Measurements from ENCODE around the gene BACH2. TPM values are rescaled to one million over a fixed set of nuclear protein-coding genes. Genes with fewer than 3 reads are reported as not detected.

BACH2 gene
- polyA plus RNA-seq, 1 donor (not counting 4 experiments of a cell fraction or from before 2014, with no cell fraction given), result 0.50 TPM

DNA sequence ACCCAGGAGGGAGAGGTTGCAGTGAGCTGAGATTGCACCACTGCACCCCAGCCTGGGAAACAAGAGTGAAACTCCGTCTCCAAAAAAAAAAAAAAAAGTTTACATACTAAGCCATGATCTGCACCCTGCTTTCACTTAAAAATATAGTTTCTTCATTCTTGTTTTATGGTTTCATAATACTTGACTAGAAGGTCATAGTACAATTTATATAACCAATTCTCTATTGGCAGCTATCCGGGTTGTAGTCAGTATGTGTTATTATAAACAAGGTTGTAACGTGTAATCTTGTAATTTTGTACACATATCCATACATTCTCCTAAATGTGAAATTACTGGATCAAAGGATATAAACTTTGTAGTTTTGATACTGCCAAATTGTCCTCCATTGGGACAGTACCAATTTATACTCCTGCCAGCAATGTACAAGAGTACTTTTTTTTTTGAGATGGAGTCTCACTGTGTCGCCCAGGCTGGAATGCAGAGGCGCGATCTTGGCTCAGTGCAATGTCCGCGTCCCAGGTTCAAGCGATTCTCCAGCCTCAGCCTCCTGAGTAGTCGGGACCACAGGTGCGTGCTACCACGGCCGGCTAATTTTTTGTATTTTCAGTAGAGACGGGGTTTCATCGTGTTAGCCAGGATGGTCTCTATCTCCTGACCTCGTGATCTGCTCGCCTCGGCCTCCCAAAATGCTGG is 257.5 kb downstream of the BACH2 start:
- TF ChIP-seq, protein P1, sequence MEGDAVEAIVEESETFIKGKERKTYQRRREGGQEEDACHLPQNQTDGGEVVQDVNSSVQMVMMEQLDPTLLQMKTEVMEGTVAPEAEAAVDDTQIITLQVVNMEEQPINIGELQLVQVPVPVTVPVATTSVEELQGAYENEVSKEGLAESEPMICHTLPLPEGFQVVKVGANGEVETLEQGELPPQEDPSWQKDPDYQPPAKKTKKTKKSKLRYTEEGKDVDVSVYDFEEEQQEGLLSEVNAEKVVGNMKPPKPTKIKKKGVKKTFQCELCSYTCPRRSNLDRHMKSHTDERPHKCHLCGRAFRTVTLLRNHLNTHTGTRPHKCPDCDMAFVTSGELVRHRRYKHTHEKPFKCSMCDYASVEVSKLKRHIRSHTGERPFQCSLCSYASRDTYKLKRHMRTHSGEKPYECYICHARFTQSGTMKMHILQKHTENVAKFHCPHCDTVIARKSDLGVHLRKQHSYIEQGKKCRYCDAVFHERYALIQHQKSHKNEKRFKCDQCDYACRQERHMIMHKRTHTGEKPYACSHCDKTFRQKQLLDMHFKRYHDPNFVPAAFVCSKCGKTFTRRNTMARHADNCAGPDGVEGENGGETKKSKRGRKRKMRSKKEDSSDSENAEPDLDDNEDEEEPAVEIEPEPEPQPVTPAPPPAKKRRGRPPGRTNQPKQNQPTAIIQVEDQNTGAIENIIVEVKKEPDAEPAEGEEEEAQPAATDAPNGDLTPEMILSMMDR (optimal IDR thresholded peaks at IDR 0.05 in 1 of 3, IDR thresholded peaks at IDR 0.05 in 1 of 3, conservative IDR thresholded peaks at IDR 0.05 in 1 of 3; ENCODE audit: extremely low read depth in 1 of 3, insufficient read depth in 2 of 3, low read length in 3 of 3), result no peak
- TF ChIP-seq EZH2 (IDR thresholded peaks at IDR 0.05; ENCODE audit: low read length), result no peak
- Histone ChIP-seq H3K9ac (ENCODE audit: control insufficient read depth, extremely low read depth, insufficient read depth, low read length) (no peak overlapping the region), H3K36me3 (ENCODE audit: control insufficient read depth in 2 of 2, extremely low read depth in 1 of 2, insufficient read depth in 2 of 2, low read length in 2 of 2) (no peaks in the 10 kb centered on the region), H3K4me2 (ENCODE audit: control insufficient read depth, extremely low read depth, insufficient read depth, low read depth, low read length) (no peak overlapping the region), H2AFZ (ENCODE audit: control insufficient read depth, low read length) (no peak overlapping the region), H3K4me3 (ENCODE audit: control insufficient read depth in 2 of 3, extremely low read depth in 1 of 3, insufficient read depth in 2 of 3, low read depth in 1 of 3, low read length in 3 of 3) (no peak overlapping the region), H3K79me2 (ENCODE audit: control insufficient read depth, insufficient read depth, low read length) (no peaks in the 10 kb centered on the region), H3K9me1 (ENCODE audit: control insufficient read depth, extremely low read depth, insufficient read depth, low read length) (no peaks in the 10 kb centered on the region), H3K9me3 (ENCODE audit: control insufficient read depth, low read depth, low read length) (no peaks in the 10 kb centered on the region), H4K20me1 (ENCODE audit: control insufficient read depth, extremely low read depth, insufficient read depth, low read length) (no peaks in the 10 kb centered on the region), H3K27me3 (ENCODE audit: control insufficient read depth, extremely low read depth, insufficient read depth, low read length) (no peaks in the 10 kb centered on the region), H3K4me1 (ENCODE audit: control insufficient read depth, extremely low read depth, insufficient read depth, low read length) (no peaks in the 10 kb centered on the region), H3K27ac (ENCODE audit: control insufficient read depth, insufficient read depth, low read length) (no peak overlapping the region)
- dilution Hi-C loops (cut with MboI; ENCODE audit: extremely low pct_ligation_motif_present, low sequenced_read_pairs), result no loop called here
- no peak for DNase-seq (ENCODE audit: low read depth, low spot score)
- no peak for FAIRE-seq

DNA sequence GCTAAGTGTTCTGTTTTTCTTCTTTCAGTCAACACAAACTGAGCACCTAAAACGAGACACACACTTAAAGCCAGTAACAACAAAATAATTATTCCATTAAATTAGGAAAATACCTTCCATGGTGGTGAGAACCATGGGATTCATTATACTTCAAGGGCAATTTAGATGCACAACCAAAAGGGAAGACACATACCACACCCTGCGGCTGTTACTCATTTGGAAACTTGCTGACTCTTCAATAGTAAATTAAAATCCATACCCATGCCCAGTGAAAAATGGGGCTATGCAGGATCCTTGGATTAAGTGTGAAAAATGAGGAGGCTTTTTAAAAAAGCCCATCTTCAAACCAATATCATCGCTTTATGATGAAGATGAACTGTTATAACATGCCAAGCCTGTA is 259.7 kb downstream of the BACH2 start:
- Histone ChIP-seq H4K20me1 (ENCODE audit: control insufficient read depth, extremely low read depth, insufficient read depth, low read length) (no peaks in the 10 kb centered on the region), H3K9me3 (ENCODE audit: control insufficient read depth, low read depth, low read length) (no peaks in the 10 kb centered on the region), H3K4me3 (ENCODE audit: control insufficient read depth in 2 of 3, extremely low read depth in 1 of 3, insufficient read depth in 2 of 3, low read depth in 1 of 3, low read length in 3 of 3) (no peak overlapping the region), H3K9me1 (ENCODE audit: control insufficient read depth, extremely low read depth, insufficient read depth, low read length) (no peaks in the 10 kb centered on the region), H3K36me3 (ENCODE audit: control insufficient read depth in 2 of 2, extremely low read depth in 1 of 2, insufficient read depth in 2 of 2, low read length in 2 of 2) (no peaks in the 10 kb centered on the region), H2AFZ (ENCODE audit: control insufficient read depth, low read length) (no peak overlapping the region), H3K27ac (ENCODE audit: control insufficient read depth, insufficient read depth, low read length) (no peak overlapping the region), H3K9ac (ENCODE audit: control insufficient read depth, extremely low read depth, insufficient read depth, low read length) (no peak overlapping the region), H3K4me2 (ENCODE audit: control insufficient read depth, extremely low read depth, insufficient read depth, low read depth, low read length) (no peak overlapping the region), H3K79me2 (ENCODE audit: control insufficient read depth, insufficient read depth, low read length) (no peaks in the 10 kb centered on the region), H3K4me1 (ENCODE audit: control insufficient read depth, extremely low read depth, insufficient read depth, low read length) (no peaks in the 10 kb centered on the region), H3K27me3 (ENCODE audit: control insufficient read depth, extremely low read depth, insufficient read depth, low read length) (no peaks in the 10 kb centered on the region)
- DNase-seq (ENCODE audit: low read depth, low spot score) (no peak), FAIRE-seq (no peak)
- no peak for TF ChIP-seq EZH2 (IDR thresholded peaks at IDR 0.05; ENCODE audit: low read length)
- TF ChIP-seq, protein P1 (optimal IDR thresholded peaks at IDR 0.05 in 1 of 3, IDR thresholded peaks at IDR 0.05 in 1 of 3, conservative IDR thresholded peaks at IDR 0.05 in 1 of 3; ENCODE audit: extremely low read depth in 1 of 3, insufficient read depth in 2 of 3, low read length in 3 of 3), result no peak
- dilution Hi-C loops (cut with MboI; ENCODE audit: extremely low pct_ligation_motif_present, low sequenced_read_pairs), result no loop called here

Data from keratinocyte (primary cell).